T-helper 2 cell treated with Interferon-gamma antibody and Interleukin-4, amounts not matched to agents 5 μg/mL and 100 μg/mL, for 36 hours (primary cell): ENCODE data around the gene HKDC1.

Experiments
- DNase-seq: peaks from one replicate; pipeline ENCODE4 v3.0.0; 2021; ENCODE audit warnings: low spot score
- H3K27ac Mint-ChIP-seq: one replicate; pipeline ENCODE4 v1.8.0; 2021; ENCODE audit warnings: mild to moderate bottlenecking, mixed read lengths
- H3K27me3 Mint-ChIP-seq: one replicate; pipeline ENCODE4 v1.8.0; 2021; ENCODE audit warnings: low read depth, mixed read lengths
- H3K36me3 Mint-ChIP-seq: one replicate; pipeline ENCODE4 v1.8.0; 2021; ENCODE audit warnings: low read depth, mixed read lengths
- H3K4me1 Mint-ChIP-seq: one replicate; pipeline ENCODE4 v1.8.0; 2021; ENCODE audit warnings: low read depth, mixed read lengths
- H3K4me3 Mint-ChIP-seq: one replicate; pipeline ENCODE4 v1.8.0; 2022; ENCODE audit warnings: mild to moderate bottlenecking, moderate library complexity, mixed read lengths
- H3K9me3 Mint-ChIP-seq: one replicate; pipeline ENCODE4 v1.8.0; 2021; ENCODE audit warnings: mixed read lengths

The HKDC1 gene

GRCh38 chr10:69224862-69225657 is 4.9 kb downstream of the HKDC1 start:
- no peak for DNase-seq
- Mint-ChIP-seq H3K27me3 (no peaks in the 10 kb centered on the region), H3K9me3 (no peaks in the 10 kb centered on the region), H3K4me3 (peak overlapping the region; percentile 58), H3K36me3 (no peaks in the 10 kb centered on the region), H3K4me1 (peaks cover 70% of the 10 kb centered on the region), H3K27ac (peak overlapping the region; percentile 86)

- H3K27me3 Mint-ChIP-seq = no peaks in the 10 kb centered on the region
- H3K4me3 Mint-ChIP-seq = no peak overlapping the region
- H3K9me3 Mint-ChIP-seq = no peaks in the 10 kb centered on the region
- DNase-seq = no peak
- H3K4me1 Mint-ChIP-seq = peaks cover 71% of the 10 kb centered on the region
- peak overlapping the region; percentile 3 for H3K27ac Mint-ChIP-seq
- no peaks in the 10 kb centered on the region for H3K36me3 Mint-ChIP-seq
Measured at GRCh38 chr10:69225681-69226080, 5.5 kb downstream of the HKDC1 start.

DNA sequence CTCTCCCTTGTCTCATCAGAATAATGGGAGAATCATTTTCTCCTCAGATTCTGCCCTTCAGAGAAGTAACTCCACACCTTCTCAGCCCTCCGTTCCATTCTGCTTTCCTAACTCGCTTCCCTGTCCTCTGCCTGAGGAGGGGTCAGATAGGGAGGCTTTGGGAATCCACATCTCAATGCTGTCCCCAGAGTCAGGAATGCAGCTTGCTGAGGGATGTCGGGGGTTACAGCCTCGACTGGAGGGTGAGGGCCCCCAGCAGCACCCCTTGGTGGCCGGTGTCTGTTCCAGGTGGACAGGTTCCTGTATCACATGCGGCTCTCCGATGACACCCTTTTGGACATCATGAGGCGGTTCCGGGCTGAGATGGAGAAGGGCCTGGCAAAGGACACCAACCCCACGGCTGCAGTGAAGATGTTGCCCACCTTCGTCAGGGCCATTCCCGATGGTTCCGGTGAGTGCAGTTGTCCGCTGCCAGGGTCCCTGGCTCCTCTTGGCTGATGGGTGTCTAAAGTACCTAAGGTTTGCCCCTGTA is 6.9 kb downstream of the HKDC1 start:
- DNase-seq = no peak
- no peak overlapping the region for H3K4me3 Mint-ChIP-seq
- no peak overlapping the region for H3K27ac Mint-ChIP-seq
- H3K4me1 Mint-ChIP-seq = peaks cover 68% of the 10 kb centered on the region
- H3K27me3 Mint-ChIP-seq = no peaks in the 10 kb centered on the region
- H3K36me3 Mint-ChIP-seq = no peaks in the 10 kb centered on the region
- no peaks in the 10 kb centered on the region for H3K9me3 Mint-ChIP-seq

DNA sequence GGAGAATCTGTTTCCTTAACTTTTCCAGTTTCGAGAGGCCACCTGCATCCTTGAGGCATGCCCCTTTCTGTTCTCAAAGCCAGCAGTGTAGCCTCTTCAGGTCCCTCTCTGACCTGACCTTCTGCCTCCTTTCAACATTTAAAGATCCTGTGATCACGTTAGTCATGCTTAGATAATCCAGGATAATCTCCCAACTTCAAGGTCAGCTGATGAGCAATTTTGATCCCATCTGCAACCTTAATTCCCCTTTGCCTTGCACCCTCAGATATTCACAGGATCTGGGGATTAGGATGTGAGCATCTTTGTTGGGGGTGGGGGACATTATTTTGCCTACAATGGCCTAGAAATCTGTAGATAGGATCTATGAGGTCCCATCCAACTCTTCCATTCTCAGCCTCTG is 8.0 kb downstream of the HKDC1 start:
- peak overlapping the region; percentile 87 for H3K4me3 Mint-ChIP-seq
- H3K9me3 Mint-ChIP-seq = no peaks in the 10 kb centered on the region
- H3K27me3 Mint-ChIP-seq = no peaks in the 10 kb centered on the region
- no peak for DNase-seq
- peaks cover 66% of the 10 kb centered on the region for H3K4me1 Mint-ChIP-seq
- H3K27ac Mint-ChIP-seq = peak overlapping the region; percentile 98
- H3K36me3 Mint-ChIP-seq = no peaks in the 10 kb centered on the region

- Mint-ChIP-seq H3K27me3 (no peaks in the 10 kb centered on the region), H3K27ac (peak overlapping the region; percentile 98), H3K9me3 (no peaks in the 10 kb centered on the region), H3K4me1 (peaks cover 65% of the 10 kb centered on the region), H3K4me3 (peak overlapping the region; percentile 87), H3K36me3 (no peaks in the 10 kb centered on the region)
- DNase-seq = no peak
Measured at GRCh38 chr10:69229616-69229916, 9.4 kb downstream of the HKDC1 start.

DNA sequence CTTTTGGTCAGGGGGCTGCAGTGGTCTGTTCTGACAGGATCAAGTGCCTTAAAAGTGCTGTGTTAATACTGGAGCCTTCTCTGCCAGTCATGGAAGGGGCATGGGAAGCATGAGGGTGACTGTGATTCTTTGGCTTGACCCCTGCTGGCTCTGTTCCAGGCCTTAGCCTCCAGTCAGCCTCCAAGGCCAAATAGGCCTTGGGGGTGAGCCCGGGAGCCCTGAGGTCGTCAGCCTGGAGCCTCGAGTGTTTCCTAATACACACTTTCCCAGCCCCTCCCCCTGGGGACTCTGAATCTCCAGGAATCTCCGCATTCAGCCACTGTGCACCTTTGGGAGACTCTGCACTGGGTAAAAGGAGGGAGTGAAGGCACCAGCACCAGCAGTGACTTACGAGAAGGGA is 10.0 kb downstream of the HKDC1 start:
- Mint-ChIP-seq H3K27ac (peak overlapping the region; percentile 98), H3K36me3 (no peaks in the 10 kb centered on the region), H3K27me3 (no peaks in the 10 kb centered on the region), H3K4me1 (peaks cover 62% of the 10 kb centered on the region), H3K9me3 (no peaks in the 10 kb centered on the region), H3K4me3 (peak overlapping the region; percentile 87)
- DNase-seq = no peak

DNA sequence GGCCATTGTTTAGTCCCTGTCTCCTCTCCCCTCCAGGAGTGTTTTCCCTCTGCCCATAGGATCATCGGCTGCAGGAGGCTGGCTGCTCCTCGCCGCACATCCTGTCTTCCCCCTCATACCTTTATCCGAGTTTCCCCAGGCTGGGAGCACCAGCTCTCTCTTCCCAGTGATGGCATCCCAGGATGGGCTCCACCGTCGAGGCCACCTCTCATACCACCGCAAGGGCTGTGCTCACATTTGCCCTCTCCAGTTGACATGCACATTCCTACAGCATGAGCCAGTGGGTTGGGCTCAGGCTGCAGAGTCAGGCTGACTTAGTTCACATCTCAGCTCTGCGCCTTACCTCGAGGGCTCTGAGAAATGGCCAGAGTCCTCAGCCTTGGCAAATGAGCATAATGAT is 12.1 kb downstream of the HKDC1 start:
- no peaks in the 10 kb centered on the region for H3K9me3 Mint-ChIP-seq
- peak overlapping the region; percentile 58 for H3K4me3 Mint-ChIP-seq
- DNase-seq = no peak
- no peak overlapping the region for H3K27ac Mint-ChIP-seq
- no peaks in the 10 kb centered on the region for H3K27me3 Mint-ChIP-seq
- peaks cover 55% of the 10 kb centered on the region for H3K4me1 Mint-ChIP-seq
- no peaks in the 10 kb centered on the region for H3K36me3 Mint-ChIP-seq

DNA sequence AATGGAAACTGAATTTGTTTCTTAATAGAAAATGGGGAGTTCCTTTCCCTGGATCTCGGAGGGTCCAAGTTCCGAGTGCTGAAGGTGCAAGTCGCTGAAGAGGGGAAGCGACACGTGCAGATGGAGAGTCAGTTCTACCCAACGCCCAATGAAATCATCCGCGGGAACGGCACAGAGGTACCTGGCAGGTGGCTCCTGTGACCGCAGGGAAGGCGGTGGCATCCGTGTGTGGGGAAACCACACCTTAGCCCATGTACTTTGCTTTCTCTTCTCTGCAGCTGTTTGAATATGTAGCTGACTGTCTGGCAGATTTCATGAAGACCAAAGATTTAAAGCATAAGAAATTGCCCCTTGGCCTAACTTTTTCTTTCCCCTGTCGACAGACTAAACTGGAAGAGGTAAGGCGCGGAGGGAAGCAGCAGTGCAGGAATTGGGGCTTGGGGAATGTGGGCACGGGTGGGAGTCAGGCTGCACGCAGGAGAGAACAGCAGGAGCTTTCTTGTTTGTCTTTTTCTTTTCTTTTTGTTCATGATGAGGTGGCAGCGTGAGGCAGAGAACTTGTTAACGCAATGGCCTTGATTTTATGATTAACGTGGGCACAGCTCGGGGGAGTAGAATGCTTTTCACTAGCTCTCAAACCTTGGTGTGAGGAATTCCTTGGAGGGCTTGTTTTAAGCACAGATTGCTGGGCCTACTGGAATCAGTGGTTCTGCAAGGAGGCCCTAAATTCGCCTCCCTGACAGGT is 12.8 kb downstream of the HKDC1 start:
- no peaks in the 10 kb centered on the region for H3K9me3 Mint-ChIP-seq
- H3K27ac Mint-ChIP-seq = peak overlapping the region; percentile 51
- no peak for DNase-seq
- peaks cover 53% of the 10 kb centered on the region for H3K4me1 Mint-ChIP-seq
- no peaks in the 10 kb centered on the region for H3K36me3 Mint-ChIP-seq
- H3K27me3 Mint-ChIP-seq = no peaks in the 10 kb centered on the region
- peak overlapping the region; percentile 58 for H3K4me3 Mint-ChIP-seq

DNA sequence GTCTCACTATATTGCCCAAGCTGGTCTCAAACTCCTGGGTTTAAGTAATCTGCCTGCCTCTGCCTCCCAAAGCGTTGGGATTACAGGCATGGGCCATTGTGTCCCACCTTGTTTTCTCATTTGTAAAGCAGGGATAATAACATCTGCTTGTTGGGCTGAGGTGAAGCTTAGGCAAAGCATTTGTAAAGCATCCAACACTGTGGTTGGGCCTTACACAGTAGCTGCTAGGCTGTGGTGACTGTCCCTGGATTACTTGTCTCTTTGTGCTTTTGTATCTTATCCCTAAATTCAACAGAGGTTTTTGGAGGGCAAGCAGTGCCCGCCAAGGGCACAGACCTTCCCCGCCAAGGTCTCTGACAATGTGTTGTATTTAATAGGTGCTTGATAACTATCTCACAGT is 14.3 kb downstream of the HKDC1 start:
- Mint-ChIP-seq H3K36me3 (no peaks in the 10 kb centered on the region), H3K27me3 (no peaks in the 10 kb centered on the region), H3K4me3 (no peak overlapping the region), H3K4me1 (peaks cover 37% of the 10 kb centered on the region), H3K27ac (peak overlapping the region; percentile 42), H3K9me3 (no peaks in the 10 kb centered on the region)
- DNase-seq = no peak

- peak; percentile 74 for DNase-seq
- H3K27ac Mint-ChIP-seq = no peak overlapping the region
- no peak overlapping the region for H3K4me3 Mint-ChIP-seq
- no peaks in the 10 kb centered on the region for H3K9me3 Mint-ChIP-seq
- no peaks in the 10 kb centered on the region for H3K27me3 Mint-ChIP-seq
- no peaks in the 10 kb centered on the region for H3K36me3 Mint-ChIP-seq
- H3K4me1 Mint-ChIP-seq = peaks cover 21% of the 10 kb centered on the region
Measured at GRCh38 chr10:69237528-69238159, 17.5 kb downstream of the HKDC1 start.

GRCh38 chr10:69239136-69239535 is 19.0 kb downstream of the HKDC1 start:
- H3K36me3 Mint-ChIP-seq = no peaks in the 10 kb centered on the region
- DNase-seq = no peak
- H3K9me3 Mint-ChIP-seq = no peaks in the 10 kb centered on the region
- H3K27ac Mint-ChIP-seq = no peak overlapping the region
- no peak overlapping the region for H3K4me3 Mint-ChIP-seq
- no peaks in the 10 kb centered on the region for H3K27me3 Mint-ChIP-seq
- H3K4me1 Mint-ChIP-seq = peaks cover 13% of the 10 kb centered on the region

DNA sequence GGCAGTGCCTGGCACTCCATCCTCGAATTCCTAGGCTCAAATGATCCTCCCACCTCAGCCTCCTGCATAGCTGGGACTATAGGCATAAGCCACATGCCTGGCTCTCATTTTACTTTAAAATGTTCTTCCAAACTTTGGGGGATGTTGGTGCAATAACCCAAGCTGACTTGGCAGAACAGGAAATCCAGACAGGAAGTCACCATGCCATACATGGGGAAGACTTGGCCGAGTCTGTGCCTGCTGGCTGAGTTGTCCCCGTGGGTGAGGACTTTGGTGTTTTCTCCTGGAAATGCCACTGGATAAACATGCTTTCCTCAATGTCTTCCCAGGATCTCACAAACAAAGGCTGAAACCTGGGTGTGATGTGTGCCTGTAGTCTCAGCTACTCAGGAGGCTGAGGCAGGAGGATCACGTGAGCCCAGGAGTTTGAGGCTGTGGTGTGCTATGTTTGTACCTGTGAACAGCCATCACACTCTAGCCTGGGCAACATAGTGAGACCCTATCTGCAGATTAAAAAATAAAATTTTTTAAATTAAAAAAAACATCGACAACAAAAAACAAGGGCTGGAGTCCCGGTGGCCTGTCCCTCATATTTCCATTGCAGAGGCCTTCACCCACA is 19.8 kb downstream of the HKDC1 start:
- no peak for DNase-seq
- Mint-ChIP-seq H3K27ac (no peak overlapping the region), H3K9me3 (no peaks in the 10 kb centered on the region), H3K36me3 (no peaks in the 10 kb centered on the region), H3K4me3 (no peak overlapping the region), H3K4me1 (peaks cover 12% of the 10 kb centered on the region), H3K27me3 (no peaks in the 10 kb centered on the region)

GRCh38 chr10:69240455-69240854 is 20.3 kb downstream of the HKDC1 start:
- Mint-ChIP-seq H3K9me3 (no peaks in the 10 kb centered on the region), H3K4me1 (peaks cover 12% of the 10 kb centered on the region), H3K4me3 (no peak overlapping the region), H3K27ac (no peak overlapping the region), H3K27me3 (no peaks in the 10 kb centered on the region), H3K36me3 (no peaks in the 10 kb centered on the region)
- DNase-seq = no peak

DNA sequence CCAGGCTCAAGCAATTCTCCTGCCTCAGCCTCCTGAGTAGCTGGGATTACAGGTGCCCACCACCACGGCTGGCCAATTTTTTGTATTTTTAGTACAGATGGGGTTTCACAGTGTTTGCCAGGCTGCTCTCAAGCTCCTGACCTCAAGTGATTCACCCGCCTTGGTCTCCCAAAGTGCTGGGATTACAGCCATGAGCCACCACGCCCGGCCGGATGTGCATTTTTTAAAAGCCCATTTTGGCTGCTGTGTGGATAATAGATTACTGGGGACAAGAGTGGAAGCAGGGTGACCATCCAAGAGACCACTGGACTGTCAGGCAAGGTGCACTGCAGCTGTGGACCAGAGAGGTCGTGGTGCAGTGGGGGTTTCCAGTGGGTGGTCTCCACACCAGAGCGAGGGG is 21.4 kb downstream of the HKDC1 start:
- H3K4me1 Mint-ChIP-seq = peaks cover 12% of the 10 kb centered on the region
- H3K9me3 Mint-ChIP-seq = no peaks in the 10 kb centered on the region
- no peak overlapping the region for H3K4me3 Mint-ChIP-seq
- no peak overlapping the region for H3K27ac Mint-ChIP-seq
- no peak for DNase-seq
- no peaks in the 10 kb centered on the region for H3K27me3 Mint-ChIP-seq
- H3K36me3 Mint-ChIP-seq = no peaks in the 10 kb centered on the region
